HEK293 (cell line): Measurements from ENCODE around the gene CD2BP2.

Experiments
- BCL11B ChIP-seq: fragments of 450-650 bp; formaldehyde crosslinking; IDR thresholded peaks from 2 replicates; pipeline ENCODE4 v1.5.1; 2016; ENCODE audit warnings: low read depth, missing biosample characterization, missing genetic modification characterization
- ZNF121 ChIP-seq: fragments of 450-650 bp; formaldehyde crosslinking; IDR thresholded peaks from 2 replicates; pipeline ENCODE4 v1.5.1; 2016; ENCODE audit warnings: missing biosample characterization, missing genetic modification characterization
- ZNF146 ChIP-seq: fragments of 450-650 bp; formaldehyde crosslinking; IDR thresholded peaks from 2 replicates; pipeline ENCODE4 v1.5.1; 2016; ENCODE audit warnings: missing biosample characterization, missing genetic modification characterization
- ZNF169 ChIP-seq: fragments of 450-650 bp; formaldehyde crosslinking; IDR thresholded peaks from 2 replicates; pipeline ENCODE4 v1.5.1; 2016; ENCODE audit warnings: missing biosample characterization, missing genetic modification characterization
- ZNF394 ChIP-seq: fragments of 450-650 bp; formaldehyde crosslinking; IDR thresholded peaks from 2 replicates; pipeline ENCODE4 v1.5.1; 2016; ENCODE audit warnings: missing biosample characterization, missing genetic modification characterization, mild to moderate bottlenecking, moderate library complexity, borderline replicate concordance
- ZNF48 ChIP-seq: fragments of 450-650 bp; formaldehyde crosslinking; IDR thresholded peaks from 2 replicates; pipeline ENCODE4 v1.5.1; 2016; ENCODE audit warnings: missing biosample characterization, missing genetic modification characterization
- ZNF747 ChIP-seq: fragments of 450-650 bp; formaldehyde crosslinking; IDR thresholded peaks from 2 replicates; pipeline ENCODE4 v1.5.1; 2016; ENCODE audit warnings: missing biosample characterization, missing genetic modification characterization
- ZNF843 ChIP-seq: fragments of 450-650 bp; formaldehyde crosslinking; IDR thresholded peaks from 2 replicates; pipeline ENCODE4 v1.5.1; 2016; ENCODE audit warnings: missing biosample characterization, missing genetic modification characterization
- TF ChIP-seq, protein P1 (sequence below): fragments of 450-650 bp; formaldehyde crosslinking; IDR thresholded peaks from 2 replicates; pipeline ENCODE4 v1.5.1; 2016; ENCODE audit warnings: missing biosample characterization, missing genetic modification characterization
- TF ChIP-seq, protein P2 (sequence below): fragments of 450-650 bp; formaldehyde crosslinking; IDR thresholded peaks from 2 replicates; pipeline ENCODE4 v1.5.1; 2016; ENCODE audit warnings: missing biosample characterization, missing genetic modification characterization
- TF ChIP-seq, protein P3 (sequence below): fragments of 450-650 bp; formaldehyde crosslinking; IDR thresholded peaks from 2 replicates; pipeline ENCODE4 v1.5.1; 2016; ENCODE audit warnings: missing biosample characterization, missing genetic modification characterization

DNA sequence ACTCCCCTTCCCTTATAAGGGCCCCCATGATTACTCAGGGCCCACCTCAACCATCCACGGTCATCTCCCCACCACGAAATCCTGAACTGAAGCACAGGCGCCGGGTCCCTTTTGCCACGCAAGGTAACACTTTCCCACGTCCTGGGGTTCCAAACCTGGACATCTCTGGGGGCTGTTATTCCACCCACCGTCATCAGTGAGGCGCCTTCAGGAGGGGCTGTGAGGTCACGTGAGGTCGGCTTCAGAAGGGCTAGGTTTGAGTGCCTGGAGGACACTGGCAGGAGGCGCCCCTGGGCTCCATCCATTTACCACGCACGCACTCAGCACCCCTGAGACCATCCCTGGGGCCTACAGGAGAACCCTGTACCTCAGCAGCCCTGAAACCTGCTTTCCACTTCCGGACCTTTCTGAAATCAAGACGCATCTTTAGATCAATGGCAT is 4.1 kb downstream of the CD2BP2 start:
- TF ChIP-seq ZNF169 (tag by site-specific recombination) (no peak), ZNF394 (no peak), ZNF747 (no peak), ZNF48 (no peak), ZNF843 (tag by site-specific recombination) (no peak), ZNF121 (tag by site-specific recombination) (no peak), ZNF146 (tag by site-specific recombination) (no peak), BCL11B (tag by site-specific recombination) (no peak)
- TF ChIP-seq, protein P1, sequence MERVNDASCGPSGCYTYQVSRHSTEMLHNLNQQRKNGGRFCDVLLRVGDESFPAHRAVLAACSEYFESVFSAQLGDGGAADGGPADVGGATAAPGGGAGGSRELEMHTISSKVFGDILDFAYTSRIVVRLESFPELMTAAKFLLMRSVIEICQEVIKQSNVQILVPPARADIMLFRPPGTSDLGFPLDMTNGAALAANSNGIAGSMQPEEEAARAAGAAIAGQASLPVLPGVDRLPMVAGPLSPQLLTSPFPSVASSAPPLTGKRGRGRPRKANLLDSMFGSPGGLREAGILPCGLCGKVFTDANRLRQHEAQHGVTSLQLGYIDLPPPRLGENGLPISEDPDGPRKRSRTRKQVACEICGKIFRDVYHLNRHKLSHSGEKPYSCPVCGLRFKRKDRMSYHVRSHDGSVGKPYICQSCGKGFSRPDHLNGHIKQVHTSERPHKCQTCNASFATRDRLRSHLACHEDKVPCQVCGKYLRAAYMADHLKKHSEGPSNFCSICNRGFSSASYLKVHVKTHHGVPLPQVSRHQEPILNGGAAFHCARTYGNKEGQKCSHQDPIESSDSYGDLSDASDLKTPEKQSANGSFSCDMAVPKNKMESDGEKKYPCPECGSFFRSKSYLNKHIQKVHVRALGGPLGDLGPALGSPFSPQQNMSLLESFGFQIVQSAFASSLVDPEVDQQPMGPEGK (tag by site-specific recombination) = no peak
- TF ChIP-seq, protein P2, sequence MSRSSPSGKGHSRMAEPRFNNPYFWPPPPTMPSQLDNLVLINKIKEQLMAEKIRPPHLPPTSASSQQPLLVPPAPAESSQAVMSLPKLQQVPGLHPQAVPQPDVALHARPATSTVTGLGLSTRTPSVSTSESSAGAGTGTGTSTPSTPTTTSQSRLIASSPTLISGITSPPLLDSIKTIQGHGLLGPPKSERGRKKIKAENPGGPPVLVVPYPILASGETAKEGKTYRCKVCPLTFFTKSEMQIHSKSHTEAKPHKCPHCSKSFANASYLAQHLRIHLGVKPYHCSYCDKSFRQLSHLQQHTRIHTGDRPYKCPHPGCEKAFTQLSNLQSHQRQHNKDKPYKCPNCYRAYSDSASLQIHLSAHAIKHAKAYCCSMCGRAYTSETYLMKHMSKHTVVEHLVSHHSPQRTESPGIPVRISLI (tag by site-specific recombination) = no peak
- TF ChIP-seq, protein P3, sequence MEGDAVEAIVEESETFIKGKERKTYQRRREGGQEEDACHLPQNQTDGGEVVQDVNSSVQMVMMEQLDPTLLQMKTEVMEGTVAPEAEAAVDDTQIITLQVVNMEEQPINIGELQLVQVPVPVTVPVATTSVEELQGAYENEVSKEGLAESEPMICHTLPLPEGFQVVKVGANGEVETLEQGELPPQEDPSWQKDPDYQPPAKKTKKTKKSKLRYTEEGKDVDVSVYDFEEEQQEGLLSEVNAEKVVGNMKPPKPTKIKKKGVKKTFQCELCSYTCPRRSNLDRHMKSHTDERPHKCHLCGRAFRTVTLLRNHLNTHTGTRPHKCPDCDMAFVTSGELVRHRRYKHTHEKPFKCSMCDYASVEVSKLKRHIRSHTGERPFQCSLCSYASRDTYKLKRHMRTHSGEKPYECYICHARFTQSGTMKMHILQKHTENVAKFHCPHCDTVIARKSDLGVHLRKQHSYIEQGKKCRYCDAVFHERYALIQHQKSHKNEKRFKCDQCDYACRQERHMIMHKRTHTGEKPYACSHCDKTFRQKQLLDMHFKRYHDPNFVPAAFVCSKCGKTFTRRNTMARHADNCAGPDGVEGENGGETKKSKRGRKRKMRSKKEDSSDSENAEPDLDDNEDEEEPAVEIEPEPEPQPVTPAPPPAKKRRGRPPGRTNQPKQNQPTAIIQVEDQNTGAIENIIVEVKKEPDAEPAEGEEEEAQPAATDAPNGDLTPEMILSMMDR = no peak
